HEK293 (cell line): ENCODE data around the gene CLTCL1.

Source experiments
- SP2 ChIP-seq: fragments of 450-650 bp; formaldehyde crosslinking; IDR thresholded peaks from 2 replicates; pipeline ENCODE4 v1.5.1; 2016; ENCODE audit warnings: missing biosample characterization, missing genetic modification characterization
- ZBTB1 ChIP-seq: fragments of 450-650 bp; formaldehyde crosslinking; IDR thresholded peaks from 2 replicates; pipeline ENCODE4 v1.5.1; 2016; ENCODE audit warnings: missing biosample characterization, missing genetic modification characterization
- ZFP37 ChIP-seq: fragments of 450-650 bp; formaldehyde crosslinking; IDR thresholded peaks from 2 replicates; pipeline ENCODE4 v1.5.1; 2016; ENCODE audit warnings: missing biosample characterization, missing genetic modification characterization
- ZNF140 ChIP-seq: fragments of 450-650 bp; formaldehyde crosslinking; IDR thresholded peaks from 2 replicates; pipeline ENCODE4 v1.5.1; 2016; ENCODE audit warnings: missing biosample characterization, missing genetic modification characterization
- ZNF747 ChIP-seq: fragments of 450-650 bp; formaldehyde crosslinking; IDR thresholded peaks from 2 replicates; pipeline ENCODE4 v1.5.1; 2016; ENCODE audit warnings: missing biosample characterization, missing genetic modification characterization
- TF ChIP-seq, protein P1 (sequence below): fragments of 450-650 bp; formaldehyde crosslinking; IDR thresholded peaks from 2 replicates; pipeline ENCODE4 v1.5.1; 2016; ENCODE audit warnings: missing biosample characterization, missing genetic modification characterization
- TF ChIP-seq, protein P2 (sequence below): fragments of 450-650 bp; formaldehyde crosslinking; IDR thresholded peaks from 2 replicates; pipeline ENCODE4 v1.5.1; 2016; ENCODE audit warnings: missing biosample characterization, missing genetic modification characterization

DNA sequence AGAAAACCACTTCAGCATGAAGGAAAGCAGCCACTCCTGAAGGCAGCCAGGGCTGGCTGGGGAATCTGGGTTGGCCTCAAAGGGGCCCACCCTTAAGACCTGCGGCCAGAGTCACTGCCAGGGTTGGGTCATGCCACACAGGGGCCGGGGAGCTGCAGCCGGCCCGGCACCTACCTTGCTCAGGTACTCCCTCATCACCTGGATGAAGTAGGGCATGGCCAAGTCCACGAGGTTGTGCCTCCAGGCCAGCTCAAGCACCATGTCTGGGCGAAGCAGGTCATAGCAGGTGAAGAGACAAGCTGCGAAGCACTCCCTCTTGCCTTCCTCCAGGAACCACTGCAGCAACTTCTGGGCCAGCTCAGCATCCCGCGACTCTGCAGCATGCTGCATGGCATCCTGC, 108.3 kb downstream of the CLTCL1 start:
- TF ChIP-seq, protein P1, sequence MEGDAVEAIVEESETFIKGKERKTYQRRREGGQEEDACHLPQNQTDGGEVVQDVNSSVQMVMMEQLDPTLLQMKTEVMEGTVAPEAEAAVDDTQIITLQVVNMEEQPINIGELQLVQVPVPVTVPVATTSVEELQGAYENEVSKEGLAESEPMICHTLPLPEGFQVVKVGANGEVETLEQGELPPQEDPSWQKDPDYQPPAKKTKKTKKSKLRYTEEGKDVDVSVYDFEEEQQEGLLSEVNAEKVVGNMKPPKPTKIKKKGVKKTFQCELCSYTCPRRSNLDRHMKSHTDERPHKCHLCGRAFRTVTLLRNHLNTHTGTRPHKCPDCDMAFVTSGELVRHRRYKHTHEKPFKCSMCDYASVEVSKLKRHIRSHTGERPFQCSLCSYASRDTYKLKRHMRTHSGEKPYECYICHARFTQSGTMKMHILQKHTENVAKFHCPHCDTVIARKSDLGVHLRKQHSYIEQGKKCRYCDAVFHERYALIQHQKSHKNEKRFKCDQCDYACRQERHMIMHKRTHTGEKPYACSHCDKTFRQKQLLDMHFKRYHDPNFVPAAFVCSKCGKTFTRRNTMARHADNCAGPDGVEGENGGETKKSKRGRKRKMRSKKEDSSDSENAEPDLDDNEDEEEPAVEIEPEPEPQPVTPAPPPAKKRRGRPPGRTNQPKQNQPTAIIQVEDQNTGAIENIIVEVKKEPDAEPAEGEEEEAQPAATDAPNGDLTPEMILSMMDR (tag by site-specific recombination): no peak
- TF ChIP-seq ZBTB1 (no peak), ZNF140 (tag by site-specific recombination) (no peak), ZNF747 (tag by site-specific recombination) (no peak), ZFP37 (tag by site-specific recombination) (no peak), SP2 (tag by site-specific recombination) (no peak)
- TF ChIP-seq, protein P2, sequence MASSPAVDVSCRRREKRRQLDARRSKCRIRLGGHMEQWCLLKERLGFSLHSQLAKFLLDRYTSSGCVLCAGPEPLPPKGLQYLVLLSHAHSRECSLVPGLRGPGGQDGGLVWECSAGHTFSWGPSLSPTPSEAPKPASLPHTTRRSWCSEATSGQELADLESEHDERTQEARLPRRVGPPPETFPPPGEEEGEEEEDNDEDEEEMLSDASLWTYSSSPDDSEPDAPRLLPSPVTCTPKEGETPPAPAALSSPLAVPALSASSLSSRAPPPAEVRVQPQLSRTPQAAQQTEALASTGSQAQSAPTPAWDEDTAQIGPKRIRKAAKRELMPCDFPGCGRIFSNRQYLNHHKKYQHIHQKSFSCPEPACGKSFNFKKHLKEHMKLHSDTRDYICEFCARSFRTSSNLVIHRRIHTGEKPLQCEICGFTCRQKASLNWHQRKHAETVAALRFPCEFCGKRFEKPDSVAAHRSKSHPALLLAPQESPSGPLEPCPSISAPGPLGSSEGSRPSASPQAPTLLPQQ (tag by site-specific recombination): no peak
